ENCODE results near the gene VDAC1.
A peak's percentile ranks its signal among the peaks of the same experiment; 100 is the strongest.

The VDAC1 gene

DNA sequence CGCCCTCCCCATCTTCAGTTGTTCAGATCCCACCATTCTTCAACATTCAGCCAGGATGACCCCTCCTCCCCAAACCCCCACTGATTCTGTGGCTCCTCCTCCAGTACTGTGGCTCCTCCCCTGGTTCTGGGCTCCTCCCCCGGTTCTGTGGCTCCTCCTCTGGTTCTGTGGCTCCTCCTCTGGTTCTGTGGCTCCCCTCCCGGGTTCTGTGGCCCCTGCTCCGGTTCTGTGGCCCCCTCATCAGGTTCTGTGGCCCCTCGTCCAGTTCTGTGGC, 69.2 kb downstream of the VDAC1 start:
- no peaks in the 10 kb centered on the region for H3K36me3 ChIP-seq
- TF ChIP-seq, protein P1, sequence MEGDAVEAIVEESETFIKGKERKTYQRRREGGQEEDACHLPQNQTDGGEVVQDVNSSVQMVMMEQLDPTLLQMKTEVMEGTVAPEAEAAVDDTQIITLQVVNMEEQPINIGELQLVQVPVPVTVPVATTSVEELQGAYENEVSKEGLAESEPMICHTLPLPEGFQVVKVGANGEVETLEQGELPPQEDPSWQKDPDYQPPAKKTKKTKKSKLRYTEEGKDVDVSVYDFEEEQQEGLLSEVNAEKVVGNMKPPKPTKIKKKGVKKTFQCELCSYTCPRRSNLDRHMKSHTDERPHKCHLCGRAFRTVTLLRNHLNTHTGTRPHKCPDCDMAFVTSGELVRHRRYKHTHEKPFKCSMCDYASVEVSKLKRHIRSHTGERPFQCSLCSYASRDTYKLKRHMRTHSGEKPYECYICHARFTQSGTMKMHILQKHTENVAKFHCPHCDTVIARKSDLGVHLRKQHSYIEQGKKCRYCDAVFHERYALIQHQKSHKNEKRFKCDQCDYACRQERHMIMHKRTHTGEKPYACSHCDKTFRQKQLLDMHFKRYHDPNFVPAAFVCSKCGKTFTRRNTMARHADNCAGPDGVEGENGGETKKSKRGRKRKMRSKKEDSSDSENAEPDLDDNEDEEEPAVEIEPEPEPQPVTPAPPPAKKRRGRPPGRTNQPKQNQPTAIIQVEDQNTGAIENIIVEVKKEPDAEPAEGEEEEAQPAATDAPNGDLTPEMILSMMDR (IDR thresholded peaks at IDR 0.05): no peak
- no peaks in the 10 kb centered on the region for H3K9me3 ChIP-seq
- peaks cover 0 to 27% (median 6%) of the 10 kb centered on the region in 4 donors for H3K4me1 ChIP-seq
- no peak overlapping the region for H3K27ac ChIP-seq
- DNase-seq: peak in 1 of 2 donors; percentile 44
- intact Hi-C loops (cut with DNase I; ENCODE audit: low total_unique reads): no loop called here
- no peaks in the 10 kb centered on the region for H3K27me3 ChIP-seq
- no peak overlapping the region for H3K4me3 ChIP-seq

DNA sequence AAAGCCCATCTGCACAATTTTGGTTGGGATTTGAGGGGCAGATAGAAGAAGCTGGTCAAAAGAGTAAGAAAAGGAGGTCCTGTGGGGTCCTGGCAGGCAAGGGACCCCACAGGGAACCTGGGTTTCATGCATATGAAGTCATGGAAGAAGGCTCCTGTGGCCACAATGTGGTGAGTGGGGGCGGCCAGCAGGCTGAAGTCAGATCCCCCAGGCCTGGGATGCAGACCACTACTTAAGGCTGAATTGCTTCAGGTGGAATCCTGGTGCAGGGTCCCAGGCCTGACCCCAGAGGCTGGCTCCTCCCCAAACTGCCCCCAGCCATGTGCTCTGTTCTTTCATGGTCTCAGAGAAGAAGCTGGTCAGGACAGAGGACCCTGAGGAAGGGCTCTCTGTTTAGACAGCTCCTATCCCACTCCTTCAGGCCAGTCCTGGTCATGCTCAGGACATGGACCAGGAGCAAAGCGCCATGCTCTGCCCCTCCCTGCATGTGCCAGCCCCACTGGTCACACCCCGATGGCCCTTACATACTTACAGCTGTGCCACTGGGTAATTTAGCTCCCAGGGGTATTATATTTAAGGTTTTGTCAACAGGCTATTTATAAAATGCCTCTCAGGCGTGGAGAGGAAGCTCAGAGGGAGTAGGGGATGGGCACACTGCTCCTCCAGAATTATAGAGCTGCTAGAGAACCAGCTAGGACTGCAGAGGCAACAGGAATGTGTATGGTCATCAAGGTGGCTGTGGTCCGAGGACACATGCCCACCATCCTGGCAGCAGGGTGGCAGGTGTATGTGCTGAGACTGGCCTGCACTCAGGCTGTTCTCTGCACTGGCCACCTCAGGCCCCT, 69.7 kb downstream of the VDAC1 start:
- no peaks in the 10 kb centered on the region for H3K9me3 ChIP-seq
- TF ChIP-seq, protein P1 (IDR thresholded peaks at IDR 0.05): no peak
- DNase-seq: no peak
- no peaks in the 10 kb centered on the region for H3K36me3 ChIP-seq
- intact Hi-C loops (cut with DNase I; ENCODE audit: low total_unique reads): no loop called here
- no peak overlapping the region for H3K4me3 ChIP-seq
- H3K4me1 ChIP-seq: peaks cover 0 to 32% (median 10%) of the 10 kb centered on the region in 4 donors
- H3K27ac ChIP-seq: no peak overlapping the region
- no peaks in the 10 kb centered on the region for H3K27me3 ChIP-seq

DNA sequence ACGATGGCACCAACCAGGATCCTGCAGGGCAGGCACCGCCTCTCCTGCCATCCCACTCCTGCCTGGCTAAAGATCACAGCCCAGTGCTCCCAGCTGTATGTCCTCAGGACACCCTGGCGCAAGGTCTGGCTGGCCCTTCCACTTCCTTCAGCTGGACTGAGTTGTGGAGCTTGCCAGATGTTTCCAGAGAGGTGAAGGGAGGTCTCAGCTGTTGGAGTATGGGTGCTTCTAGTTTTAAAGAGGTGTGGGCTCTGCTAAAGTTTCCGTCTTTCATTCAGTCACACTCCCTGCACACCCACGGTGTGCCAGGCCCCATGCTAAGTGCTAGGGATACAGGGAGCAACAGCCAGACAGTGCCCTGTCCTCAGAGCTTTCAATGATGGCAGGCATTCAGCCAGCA, 70.5 kb downstream of the VDAC1 start:
- H3K27ac ChIP-seq: no peak overlapping the region
- intact Hi-C loops (cut with DNase I; ENCODE audit: low total_unique reads): no loop called here
- H3K36me3 ChIP-seq: no peaks in the 10 kb centered on the region
- DNase-seq: no peak
- H3K9me3 ChIP-seq: no peaks in the 10 kb centered on the region
- no peaks in the 10 kb centered on the region for H3K27me3 ChIP-seq
- peaks cover 0 to 40% (median 15%) of the 10 kb centered on the region in 4 donors for H3K4me1 ChIP-seq
- no peak overlapping the region for H3K4me3 ChIP-seq
- TF ChIP-seq, protein P1 (IDR thresholded peaks at IDR 0.05): no peak

DNA sequence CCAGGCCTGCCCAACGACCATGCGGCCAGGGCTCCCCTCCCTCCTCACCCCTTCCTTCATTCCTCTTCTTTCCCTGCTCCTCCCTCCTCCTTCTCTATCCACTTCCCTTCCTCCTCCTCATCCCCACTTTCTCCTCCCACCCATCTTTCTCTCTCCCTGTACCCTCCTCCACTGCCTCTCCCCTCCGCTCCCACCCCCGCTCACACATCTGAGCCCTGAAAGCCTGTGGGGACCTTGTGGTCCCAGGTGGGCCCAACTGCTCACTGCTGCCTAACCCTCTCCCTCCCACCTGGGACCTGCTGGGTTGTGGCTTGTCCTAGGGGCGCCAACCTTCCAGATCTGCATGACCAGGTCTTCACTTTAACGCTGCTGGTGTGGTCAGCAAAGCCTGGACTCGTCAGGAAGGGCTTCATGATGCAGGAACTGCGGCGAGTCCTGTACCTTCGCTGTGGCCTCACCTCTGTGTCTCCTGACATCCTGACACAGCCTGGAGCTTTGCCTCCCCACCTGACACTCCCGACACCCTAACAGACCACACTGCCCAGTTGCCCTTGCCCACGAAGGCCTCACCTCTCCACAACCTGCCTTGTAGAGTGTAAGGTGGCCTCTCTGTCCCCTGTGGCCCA, 71.0 kb downstream of the VDAC1 start:
- Histone ChIP-seq H3K4me1 (peaks cover 0 to 40% (median 15%) of the 10 kb centered on the region in 4 donors), H3K27ac (no peak overlapping the region)

DNA sequence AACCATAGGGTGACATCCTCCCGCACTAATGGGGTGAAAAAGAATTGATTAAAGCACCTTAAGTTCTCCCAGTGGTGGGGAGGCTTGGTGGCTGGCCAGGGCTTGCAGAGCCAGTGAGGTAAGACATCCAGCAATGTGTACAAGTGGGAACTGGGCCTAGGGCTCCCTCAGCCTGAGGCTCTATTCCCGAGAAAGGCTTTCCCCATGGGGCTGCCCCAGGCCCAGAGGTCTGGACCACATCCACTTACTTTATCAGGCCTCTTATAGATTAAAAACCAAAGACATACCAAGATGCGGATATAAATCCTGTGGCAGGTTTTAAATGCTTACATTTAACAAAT, 71.6 kb downstream of the VDAC1 start:
- Histone ChIP-seq H3K36me3 (no peaks in the 10 kb centered on the region), H3K4me3 (no peak overlapping the region), H3K9me3 (no peaks in the 10 kb centered on the region), H3K27ac (no peak overlapping the region), H3K27me3 (no peaks in the 10 kb centered on the region), H3K4me1 (peaks cover 0 to 40% (median 15%) of the 10 kb centered on the region in 4 donors)
- no peak for DNase-seq
- TF ChIP-seq, protein P1 (IDR thresholded peaks at IDR 0.05): no peak
- intact Hi-C loops (cut with DNase I; ENCODE audit: low total_unique reads): no loop called here

More for the DNA sequence above, 71.0 kb downstream of the VDAC1 start:
- intact Hi-C loops (cut with DNase I; ENCODE audit: low total_unique reads): no loop called here
- no peak overlapping the region for H3K4me3 ChIP-seq
- TF ChIP-seq, protein P1 (IDR thresholded peaks at IDR 0.05): no peak
- H3K9me3 ChIP-seq: no peaks in the 10 kb centered on the region
- H3K36me3 ChIP-seq: no peaks in the 10 kb centered on the region
- no peaks in the 10 kb centered on the region for H3K27me3 ChIP-seq
- no peak for DNase-seq

All from tibial artery (tissue), 4 donors.